HPDE6-E6E7 (cell line): ENCODE results near the gene ZFAND2B.
"Not testable (repeated sequence)": the region's sequence is repeated elsewhere in the genome, so short reads cannot be mapped to it uniquely, and the experiment has no call there.

ENCODE experiments used
- DNase-seq: peaks from one replicate; pipeline ENCODE4 v3.0.0; 2011; ENCODE audit warnings: missing footprints; ENCODE audit errors: extremely low spot score

The ZFAND2B gene

DNA sequence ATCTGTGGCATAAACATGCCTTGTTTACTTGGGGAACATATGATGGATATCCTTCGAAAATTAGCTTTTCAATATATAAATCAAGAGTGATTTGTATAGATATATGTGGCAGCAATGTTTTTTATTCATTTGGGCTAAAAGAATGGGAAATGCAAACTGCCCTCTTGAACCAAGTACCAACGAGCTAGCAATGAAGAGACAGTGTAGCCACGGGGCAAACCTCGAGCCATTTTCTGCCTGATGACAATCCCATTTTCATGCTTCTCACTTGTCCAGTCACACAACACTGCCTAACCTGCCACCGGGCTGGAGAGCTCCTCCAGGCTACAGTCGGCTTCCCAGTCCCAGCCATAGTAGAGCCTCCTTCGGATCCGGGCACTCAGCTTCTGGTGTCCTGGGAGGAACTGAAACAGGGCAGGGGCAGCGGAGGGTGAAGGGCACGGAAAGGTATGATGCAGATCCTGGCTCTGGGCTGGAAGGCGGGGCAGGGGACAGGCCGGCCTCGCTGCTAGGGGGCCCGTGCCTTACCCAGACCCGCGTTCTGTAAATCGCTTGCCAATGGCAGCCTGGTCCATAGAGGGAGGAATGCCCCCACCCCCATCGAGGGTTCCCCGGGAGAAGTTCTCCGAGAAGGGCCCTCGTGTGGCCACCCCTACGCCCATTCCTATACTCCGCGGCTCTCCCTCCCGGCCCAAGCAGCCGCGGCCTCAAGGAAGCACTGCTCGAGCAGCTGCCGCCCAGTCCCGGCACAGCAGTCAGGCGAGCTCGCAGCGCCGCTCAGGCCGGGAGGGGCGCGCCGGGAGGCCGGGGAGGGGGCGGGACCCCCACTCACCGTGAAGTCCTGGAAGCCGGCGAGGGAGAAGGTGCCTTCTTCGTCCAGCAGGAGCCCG, 30.4 kb upstream of the ZFAND2B start:
- DNase-seq = peak; percentile 29

DNA sequence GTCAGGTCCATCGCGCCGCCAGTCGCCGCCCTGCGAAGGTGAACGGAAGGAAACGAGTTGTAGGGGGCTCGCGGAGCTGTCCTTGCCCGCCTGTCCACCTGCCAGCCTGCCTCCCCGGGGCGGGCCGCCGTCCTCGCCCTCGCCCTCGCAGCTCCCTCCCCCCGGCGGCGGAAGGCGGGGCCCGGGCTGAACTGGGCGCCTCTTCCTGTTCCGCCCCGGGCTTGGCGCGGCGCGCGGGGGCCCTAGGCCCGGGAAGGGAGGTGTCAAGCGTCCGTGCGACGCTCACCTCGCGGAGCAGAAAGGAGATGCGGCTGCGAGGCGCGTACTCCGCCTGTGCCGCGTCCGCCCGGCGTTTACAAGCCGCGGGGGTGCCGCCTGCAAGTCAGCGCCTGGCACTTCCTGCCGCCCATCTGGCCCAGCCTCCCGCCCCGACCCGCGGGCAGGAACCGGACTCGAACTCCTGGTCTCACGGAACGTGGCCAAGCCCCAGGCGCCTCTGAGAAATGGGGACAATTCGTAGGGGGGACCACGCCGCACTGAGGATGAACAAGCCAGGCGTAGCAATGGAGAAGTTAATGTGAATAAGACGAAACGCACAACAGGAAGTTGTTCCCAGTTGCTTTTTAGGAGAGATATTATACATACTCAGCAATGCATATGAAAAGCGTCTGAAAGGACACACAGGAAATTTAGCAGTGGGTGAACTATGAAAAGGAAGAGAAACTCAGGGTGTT, 29.6 kb upstream of the ZFAND2B start, which contains the start of gene CNPPD1:
TSS of gene CNPPD1 (minus strand) at position 108 of the 734 bp plus-strand sequence. CDS start at position 11, 97 bp downstream.
- DNase-seq = peak; percentile 75

DNA sequence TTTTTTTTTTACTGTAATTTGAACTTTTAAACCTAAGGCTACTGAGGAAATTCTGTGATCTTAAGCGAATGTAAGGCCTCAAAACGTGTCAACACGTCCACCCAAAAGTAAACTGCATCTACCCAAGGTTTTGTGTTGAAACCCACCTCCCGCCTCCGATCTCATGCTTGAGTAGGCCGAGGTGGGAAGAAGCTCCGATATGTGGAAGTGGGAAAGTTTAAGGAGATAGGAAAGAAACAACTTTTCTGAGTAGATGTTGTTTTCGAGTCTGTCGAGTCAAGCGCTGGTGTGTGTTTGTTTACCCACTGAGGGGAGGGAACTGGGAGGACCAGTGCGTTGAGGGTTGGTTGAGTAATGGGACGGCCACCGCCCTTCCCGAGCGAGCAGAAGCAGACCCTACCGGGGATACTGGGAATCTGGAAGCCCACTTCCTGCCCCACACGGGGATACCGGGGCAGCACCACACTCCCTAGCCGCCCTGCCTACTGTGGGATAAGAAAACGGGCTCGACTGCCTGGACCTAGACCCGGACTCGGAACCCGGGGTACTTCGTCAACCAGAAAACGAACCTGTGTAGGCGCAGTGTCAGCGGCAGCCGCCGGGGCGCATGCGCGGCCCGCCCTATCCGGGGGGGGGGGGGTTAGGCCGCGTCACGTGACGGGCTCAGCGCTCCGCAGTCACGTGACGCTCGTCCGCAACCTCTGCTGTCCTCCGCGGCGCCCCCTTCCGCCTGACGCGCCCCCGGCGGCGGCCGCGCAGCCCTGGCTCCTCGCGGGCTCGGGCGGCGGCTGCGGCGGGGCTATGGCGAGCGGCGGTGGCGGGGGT, 28.8 kb upstream of the ZFAND2B start, which contains the start of gene RETREG2:
TSS of gene RETREG2 (plus strand) at position 724 of the 825 bp plus-strand sequence. CDS start at position 802, 78 bp downstream.
- DNase-seq = peak; percentile 96

DNA sequence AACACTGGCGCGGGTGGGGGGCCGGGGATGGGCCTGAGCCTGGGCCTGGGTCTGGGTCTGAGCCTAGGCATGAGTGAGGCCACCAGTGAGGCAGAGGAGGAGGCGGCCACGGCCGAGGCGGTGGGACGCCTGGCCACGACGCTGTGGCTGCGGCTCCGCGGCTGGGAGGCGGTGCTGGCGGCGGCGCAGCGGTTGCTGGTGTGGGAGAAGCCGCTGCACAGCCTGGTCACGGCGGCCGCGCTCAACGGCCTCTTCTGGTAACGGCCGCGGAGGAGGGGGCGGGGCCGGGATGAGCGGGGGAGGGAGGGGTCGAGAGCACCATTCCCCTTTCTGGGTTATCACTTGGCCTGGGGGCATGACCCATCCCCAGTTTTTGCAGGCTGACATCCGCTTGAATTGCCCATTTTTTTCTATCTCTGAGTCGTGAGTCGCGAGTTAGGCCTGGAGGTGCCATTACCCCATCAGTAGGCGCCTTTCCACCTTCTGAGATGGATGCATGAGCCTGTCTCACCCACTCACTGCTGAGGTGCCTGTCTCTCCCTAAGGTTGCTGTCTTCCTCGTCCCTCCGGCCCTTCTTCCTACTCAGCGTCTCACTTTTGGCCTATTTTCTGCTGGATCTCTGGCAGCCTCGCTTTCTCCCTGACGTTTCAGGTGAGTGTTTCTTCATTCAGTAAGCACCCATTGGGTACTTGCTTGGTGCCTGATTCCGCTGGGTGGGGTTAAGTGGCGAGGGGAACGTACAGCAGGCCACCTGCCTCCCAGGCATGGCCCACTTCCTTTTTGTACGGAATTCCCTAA, 28.0 kb upstream of the ZFAND2B start:
- peak; percentile 19 for DNase-seq

DNA sequence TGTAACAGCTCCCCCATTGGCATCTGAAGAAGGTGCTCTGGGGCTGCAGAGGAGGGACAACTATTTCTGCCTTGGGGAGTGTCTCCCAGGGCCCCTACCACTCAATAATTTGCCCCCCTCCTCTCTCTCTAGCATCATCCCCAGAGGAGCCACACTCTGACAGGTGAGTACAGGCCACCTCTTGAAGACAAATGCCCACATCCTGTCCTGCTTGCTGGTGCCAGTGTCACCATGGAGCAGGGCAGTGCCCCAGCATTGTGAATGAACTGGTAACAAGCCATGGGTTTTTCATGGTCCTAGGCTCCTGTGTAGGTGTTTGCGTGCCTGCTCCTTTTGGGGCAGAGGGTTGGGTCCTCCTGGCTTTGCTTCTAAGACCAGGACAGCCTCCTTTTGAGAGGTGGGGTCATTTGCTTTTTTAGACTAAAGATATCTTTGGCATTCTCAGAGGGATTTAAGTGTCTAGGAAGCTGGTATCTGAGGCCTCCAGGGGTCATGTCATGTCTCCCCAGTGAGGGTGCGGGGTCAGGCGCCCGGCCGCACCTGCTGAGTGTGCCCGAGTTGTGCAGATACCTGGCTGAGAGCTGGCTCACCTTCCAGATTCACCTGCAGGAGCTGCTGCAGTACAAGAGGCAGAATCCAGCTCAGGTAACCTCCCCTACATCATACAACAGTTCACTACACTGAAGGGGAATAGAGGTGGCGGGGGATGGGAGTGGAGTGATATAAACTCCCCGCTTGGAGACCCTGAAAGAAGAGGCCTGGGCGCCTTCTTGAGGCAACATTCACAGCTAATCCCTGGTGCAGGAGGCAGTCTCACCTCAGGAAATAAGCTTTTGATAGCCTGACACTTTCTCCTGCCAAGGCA, 26.7 kb upstream of the ZFAND2B start:
- DNase-seq = no peak

DNA sequence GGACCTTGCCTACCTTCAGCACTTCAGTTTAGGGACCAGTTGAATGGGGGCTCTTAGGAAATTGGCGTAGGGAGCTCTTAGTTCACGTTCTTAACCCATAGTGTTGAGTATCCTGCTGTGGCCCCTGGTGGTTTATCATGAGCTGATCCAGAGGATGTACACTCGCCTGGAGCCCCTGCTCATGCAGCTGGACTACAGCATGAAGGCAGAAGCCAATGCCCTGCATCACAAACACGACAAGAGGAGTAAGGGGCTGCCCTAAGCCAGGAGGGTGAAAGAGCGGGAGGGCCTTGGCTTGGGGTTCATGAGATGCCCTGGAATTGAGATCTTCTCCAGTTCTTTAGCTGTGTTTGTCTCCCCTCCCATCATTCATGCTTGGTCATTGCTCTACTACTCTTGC, 25.6 kb upstream of the ZFAND2B start:
- no peak for DNase-seq

DNA sequence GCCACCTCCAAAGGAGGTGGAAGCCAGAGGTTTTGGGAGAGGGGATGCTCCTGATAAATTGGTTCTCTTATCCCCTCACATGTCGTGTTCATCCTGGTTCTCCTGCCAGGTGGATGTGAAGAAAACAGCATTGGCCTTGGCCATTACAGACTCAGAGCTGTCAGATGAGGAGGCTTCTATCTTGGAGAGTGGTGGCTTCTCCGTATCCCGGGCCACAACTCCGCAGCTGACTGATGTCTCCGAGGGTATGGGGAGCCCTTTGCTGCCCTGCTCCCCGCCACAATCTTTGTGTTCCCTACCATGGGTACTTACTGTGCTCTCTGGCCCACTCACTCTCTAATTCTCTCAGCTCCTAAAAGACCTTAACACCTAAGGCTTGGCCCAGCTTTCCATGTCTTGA, 25.1 kb upstream of the ZFAND2B start:
- DNase-seq = no peak

DNA sequence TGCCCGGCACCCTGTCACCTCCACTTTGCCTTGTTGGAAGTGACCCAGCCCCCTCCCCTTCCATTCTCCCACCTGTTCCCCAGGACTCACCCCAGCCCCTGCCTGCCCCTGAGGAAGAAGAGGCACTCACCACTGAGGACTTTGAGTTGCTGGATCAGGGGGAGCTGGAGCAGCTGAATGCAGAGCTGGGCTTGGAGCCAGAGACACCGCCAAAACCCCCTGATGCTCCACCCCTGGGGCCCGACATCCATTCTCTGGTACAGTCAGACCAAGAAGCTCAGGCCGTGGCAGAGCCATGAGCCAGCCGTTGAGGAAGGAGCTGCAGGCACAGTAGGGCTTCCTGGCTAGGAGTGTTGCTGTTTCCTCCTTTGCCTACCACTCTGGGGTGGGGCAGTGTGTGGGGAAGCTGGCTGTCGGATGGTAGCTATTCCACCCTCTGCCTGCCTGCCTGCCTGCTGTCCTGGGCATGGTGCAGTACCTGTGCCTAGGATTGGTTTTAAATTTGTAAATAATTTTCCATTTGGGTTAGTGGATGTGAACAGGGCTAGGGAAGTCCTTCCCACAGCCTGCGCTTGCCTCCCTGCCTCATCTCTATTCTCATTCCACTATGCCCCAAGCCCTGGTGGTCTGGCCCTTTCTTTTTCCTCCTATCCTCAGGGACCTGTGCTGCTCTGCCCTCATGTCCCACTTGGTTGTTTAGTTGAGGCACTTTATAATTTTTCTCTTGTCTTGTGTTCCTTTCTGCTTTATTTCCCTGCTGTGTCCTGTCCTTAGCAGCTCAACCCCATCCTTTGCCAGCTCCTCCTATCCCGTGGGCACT, 24.0 kb upstream of the ZFAND2B start:
- no peak for DNase-seq

DNA sequence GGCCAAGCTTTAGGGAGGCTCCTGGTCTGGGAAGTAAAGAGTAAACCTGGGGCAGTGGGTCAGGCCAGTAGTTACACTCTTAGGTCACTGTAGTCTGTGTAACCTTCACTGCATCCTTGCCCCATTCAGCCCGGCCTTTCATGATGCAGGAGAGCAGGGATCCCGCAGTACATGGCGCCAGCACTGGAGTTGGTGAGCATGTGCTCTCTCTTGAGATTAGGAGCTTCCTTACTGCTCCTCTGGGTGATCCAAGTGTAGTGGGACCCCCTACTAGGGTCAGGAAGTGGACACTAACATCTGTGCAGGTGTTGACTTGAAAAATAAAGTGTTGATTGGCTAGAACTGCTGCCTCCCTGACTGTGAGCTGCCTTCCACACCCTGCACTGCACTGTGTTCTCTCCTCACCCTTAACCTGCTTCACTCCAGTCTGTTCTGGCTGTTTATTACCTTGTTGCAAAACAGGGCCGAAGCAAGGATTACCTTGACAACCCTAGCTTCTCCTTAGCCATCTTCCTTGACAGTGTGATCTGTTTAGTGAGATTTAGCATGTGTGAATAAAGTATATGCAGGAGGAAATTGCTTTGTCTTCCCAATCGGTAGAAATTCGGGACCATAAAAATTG, 23.3 kb upstream of the ZFAND2B start:
- no peak for DNase-seq

DNA sequence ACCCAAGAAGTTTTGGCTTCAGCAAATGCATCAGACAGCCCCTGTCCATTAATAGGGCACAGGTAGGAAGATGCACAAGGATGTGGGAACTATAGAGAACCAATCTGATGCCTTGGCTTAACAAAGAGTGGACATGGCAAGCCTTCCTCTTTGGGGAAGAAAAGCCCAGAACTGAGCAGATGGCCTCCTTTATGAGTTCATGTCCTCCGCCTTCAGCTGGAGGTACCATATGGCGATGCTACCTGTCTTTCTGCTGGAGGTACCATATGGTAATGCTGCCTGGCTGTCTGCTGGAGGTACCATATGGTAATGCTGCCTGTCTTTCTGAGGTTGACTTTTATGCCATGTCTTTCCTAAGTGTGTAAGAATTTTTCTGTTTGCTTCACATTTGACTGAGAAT, 22.5 kb upstream of the ZFAND2B start:
- no peak for DNase-seq

DNA sequence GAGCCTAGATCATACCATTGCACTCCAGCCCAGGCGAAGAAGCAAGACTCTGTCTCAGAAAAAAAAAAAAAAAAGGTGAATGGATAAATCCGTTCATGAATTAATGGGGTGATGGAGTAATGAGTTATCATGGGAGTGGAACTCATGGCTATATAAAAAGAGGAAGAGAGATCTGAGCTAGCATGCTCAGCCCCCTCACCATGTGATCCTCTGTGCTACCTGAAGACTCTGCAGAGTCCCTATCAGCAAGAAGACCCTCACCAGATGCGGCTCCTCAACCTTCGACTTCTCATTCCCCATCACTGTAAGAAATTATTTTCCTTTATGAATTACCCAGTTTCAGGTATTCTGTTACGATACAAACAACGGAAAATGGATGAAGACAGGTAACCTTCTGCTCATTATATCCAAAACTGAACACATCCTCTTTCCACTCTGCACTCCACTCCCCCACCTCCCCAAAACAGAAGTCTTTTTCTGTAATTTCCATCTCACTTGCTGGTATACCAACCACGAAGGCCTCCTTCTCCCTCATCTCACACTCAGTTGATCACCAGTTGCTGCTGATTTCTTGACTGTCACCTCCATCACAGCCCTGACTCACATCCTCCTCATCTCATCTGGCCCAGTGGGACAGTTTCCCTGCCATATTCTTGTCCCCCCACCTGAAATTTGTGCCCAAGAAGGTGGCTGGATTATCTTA, 19.7 kb upstream of the ZFAND2B start:
- no peak for DNase-seq

DNA sequence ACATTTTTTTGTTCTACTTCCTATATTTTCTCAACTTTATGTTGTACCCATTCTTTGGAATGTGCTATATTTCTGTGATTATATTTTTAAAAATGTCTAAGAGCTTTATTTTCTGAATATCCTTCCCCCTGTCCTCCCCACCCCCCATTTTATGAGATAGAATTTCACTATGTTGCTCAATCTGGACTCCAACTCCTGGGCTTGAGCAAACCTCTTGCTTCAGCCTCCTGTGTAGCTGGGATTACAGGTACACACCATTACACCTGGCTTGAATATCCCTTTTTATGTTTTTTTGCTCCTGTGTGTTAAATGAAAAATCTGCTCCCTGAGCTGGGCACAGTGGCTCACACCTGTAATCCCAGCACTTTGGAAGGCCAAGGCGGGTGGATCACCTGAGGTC, 9.2 kb upstream of the ZFAND2B start:
- DNase-seq = no peak

DNA sequence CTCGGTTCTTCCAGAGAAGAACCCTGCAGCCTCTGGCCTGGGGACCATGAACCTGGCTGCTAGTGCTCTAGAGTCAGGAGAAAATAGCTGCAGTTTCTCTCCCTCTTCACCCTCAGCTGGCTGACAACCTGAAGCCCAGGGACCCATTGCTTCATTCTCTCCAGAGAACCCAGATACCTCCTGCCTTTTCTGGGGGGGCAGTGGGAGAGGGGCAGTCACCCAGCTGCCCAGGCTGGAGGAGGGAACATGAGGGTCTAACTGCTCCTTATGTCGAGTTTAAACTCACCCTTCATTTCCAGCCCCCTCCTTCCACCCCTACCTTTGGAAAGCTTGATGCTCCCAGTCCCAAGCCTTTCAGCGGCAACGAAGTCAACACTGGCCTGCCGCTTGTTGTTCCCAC, 7.6 kb upstream of the ZFAND2B start:
- no peak for DNase-seq

DNA sequence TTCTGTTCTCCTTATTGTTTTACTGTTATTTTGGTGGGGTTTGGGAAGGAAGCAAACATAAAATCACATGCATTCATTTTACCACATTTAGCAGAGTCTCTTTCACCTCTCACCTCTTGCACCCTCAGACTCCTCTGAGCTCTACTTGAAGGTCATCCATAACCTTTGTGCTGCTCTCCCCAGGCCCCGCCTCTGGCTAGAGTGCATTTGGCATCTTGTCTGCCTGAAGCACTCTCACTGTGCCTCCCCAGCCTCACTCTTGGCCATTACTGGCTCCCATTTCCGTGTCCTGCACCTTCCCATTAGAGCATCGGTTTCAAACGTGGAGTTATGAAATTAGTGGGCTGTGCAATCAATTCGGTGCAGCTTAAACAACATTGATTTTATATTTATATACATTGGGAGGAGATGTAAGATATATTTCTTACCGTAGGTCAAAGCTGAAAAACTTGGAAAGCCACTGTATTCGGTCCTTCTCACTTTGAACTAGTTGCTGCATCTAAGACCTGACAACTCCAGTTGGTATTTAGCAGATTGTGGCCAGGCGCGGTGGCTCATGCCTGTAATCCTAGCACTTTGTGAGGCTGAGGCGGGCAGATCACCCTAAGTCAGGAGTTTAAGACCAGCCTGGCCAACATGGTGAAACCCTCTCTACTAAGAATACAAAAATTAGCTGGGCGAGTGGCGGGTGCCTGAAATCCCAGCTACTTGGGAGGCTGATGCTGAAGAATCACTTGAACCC, 6.9 kb upstream of the ZFAND2B start:
- no peak for DNase-seq

DNA sequence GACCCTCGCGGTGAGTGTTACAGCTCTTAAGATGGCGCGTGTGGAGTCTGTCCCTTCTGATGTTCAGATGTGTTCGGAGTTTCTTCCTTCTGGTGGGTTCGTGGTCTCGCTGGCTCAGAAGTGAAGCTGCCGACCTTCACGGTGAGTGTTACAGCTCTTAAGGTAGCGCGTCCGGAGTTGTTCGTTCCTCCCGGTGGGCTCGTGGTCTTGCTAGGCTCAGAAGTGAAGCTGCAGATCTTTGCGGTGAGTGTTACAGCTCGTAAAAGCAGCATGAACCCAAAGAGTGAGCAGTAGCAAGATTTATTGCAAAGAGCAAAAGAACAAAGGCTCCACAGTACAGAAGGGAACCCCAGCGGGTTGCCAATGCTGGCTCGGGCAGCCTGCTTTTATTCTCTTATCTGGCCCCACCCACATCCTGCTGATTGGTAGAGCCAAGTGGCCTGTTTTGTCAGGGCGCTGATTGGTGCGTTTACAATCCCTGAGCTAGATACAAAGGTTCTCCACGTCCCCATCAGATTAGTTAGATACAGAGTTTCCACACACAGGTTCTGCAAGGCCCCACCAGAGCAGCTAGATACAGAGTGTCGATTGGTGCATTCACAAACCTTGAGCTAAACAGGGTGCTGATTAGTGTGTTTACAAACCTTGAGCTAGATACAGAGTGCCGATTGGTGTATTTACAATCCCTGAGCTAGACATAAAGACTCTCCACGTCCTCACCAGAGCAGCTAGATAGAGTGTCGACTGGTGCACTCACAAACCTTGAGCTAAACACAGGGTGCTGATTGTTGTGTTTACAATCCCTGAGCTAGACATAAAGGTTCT, 5.9 kb upstream of the ZFAND2B start:
- DNase-seq = not testable (repeated sequence)

DNA sequence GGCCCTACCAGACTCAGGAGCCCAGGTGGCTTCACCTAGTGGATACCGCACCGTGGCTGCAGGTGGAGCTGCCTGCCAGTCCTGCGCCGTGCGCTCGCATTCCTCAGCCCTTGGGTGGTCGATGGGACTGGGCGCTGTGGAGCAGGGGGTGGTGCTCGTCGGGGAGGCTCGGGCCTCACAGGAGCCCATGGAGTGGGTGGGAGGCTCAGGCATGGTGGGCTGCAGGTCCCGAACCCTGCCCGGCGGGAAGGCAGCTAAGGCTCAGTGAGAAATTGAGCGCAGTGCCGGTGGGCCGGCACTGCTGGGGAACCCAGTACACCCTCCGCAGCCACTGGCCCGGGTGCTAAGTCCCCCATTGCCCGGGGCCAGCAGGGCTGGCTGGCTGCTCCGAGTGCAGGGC, 5.3 kb upstream of the ZFAND2B start:
- not testable (repeated sequence) for DNase-seq
